Osteoblast (primary cell): ENCODE measurements around the gene HIRIP3. TPM values are rescaled to one million over a fixed set of nuclear protein-coding genes. Genes with fewer than 3 reads are reported as not detected.
A peak's percentile ranks its signal among the peaks of the same experiment; 100 is the strongest.

Experiments
- DNase-seq: peaks from one replicate; pipeline ENCODE4 v3.0.0; 2011; ENCODE audit warnings: low spot score, mixed read lengths; ENCODE audit not compliant: insufficient read length; ENCODE audit errors: missing footprints
- H2AFZ ChIP-seq: 2 replicates; pipeline ENCODE4 v1.6.0; 2011; ENCODE audit warnings: mild to moderate bottlenecking, low read length
- H3K27ac ChIP-seq: 2 replicates; pipeline ENCODE4 v1.5.1; 2011; ENCODE audit warnings: mild to moderate bottlenecking, low read depth, low read length, moderate library complexity
- H3K27me3 ChIP-seq: 2 replicates; pipeline ENCODE4 v1.6.0; 2012; ENCODE audit warnings: mild to moderate bottlenecking, control low read depth, inconsistent platforms, low read length, moderate library complexity; ENCODE audit not compliant: insufficient read depth
- H3K36me3 ChIP-seq: 2 replicates; pipeline ENCODE4 v1.5.1; 2011; ENCODE audit warnings: mild to moderate bottlenecking, low read length, control low read depth, moderate library complexity; ENCODE audit not compliant: insufficient read depth
- H3K4me1 ChIP-seq: 2 replicates; pipeline ENCODE4 v1.5.1; 2011; ENCODE audit warnings: mild to moderate bottlenecking, low read length, control low read depth, moderate library complexity; ENCODE audit not compliant: insufficient read depth
- H3K4me2 ChIP-seq: 2 replicates; pipeline ENCODE4 v1.6.0; 2011; ENCODE audit warnings: mild to moderate bottlenecking, low read length; ENCODE audit not compliant: insufficient read depth
- H3K4me3 ChIP-seq: fragments of 200-600 bp; sonication (generic); 3 replicates; pipeline ENCODE4 v1.5.1; 2012; ENCODE audit warnings: mild to moderate bottlenecking, low read length, inconsistent platforms; ENCODE audit not compliant: insufficient read depth
- H3K79me2 ChIP-seq: 2 replicates; pipeline ENCODE4 v1.6.0; 2012; ENCODE audit warnings: mild to moderate bottlenecking, low read length, control low read depth, inconsistent platforms; ENCODE audit not compliant: insufficient read depth
- H3K9me3 ChIP-seq: 2 replicates; pipeline ENCODE4 v1.5.1; 2011; ENCODE audit warnings: low read depth, low read length, control low read depth
- H4K20me1 ChIP-seq: 2 replicates; pipeline ENCODE4 v1.6.0; 2012; ENCODE audit warnings: mild to moderate bottlenecking, low read length, control low read depth; ENCODE audit not compliant: insufficient read depth
- total RNA-seq: library from RNA; depleted of rRNA; stranded (reverse); fragments of >200 nt; gene quantifications from 2 replicates; pipeline ENCODE4 v1.2.3, GENCODE V29; 2012
- TF ChIP-seq, protein P1 (sequence below): IDR thresholded peaks from 2 replicates; pipeline ENCODE4 v1.5.1; 2011; ENCODE audit warnings: mild to moderate bottlenecking, low read depth, low read length, moderate library complexity; ENCODE audit errors: extremely low read depth

HIRIP3 gene
- total RNA-seq, 1 donor = 5.8 TPM

DNA sequence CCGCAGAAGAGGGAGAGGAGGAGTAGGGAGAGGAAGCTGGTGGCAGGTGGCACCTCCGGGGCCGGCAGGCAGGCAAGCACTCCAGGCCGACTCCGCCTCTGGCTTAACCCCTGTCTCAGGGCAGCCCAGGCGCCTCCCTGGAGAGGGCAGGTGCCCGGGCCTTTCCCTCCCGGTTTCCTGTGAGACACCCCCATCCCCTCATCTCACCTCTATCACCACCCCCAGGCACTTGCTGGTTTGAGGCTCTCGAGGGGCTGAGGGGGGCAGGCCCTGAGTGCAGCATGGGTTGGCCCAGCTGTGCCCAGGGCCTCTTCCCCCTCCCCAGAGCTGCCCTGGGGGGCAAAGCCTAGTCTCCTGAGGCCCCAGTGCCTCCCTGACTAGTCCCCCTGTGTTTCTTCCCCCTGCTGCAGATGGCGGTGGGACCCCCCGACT lies 9.4 kb upstream of the HIRIP3 start:
- H3K4me2 ChIP-seq = no peak overlapping the region
- H3K4me3 ChIP-seq = no peak overlapping the region
- peaks cover 7% of the 10 kb centered on the region for H3K36me3 ChIP-seq
- TF ChIP-seq, protein P1, sequence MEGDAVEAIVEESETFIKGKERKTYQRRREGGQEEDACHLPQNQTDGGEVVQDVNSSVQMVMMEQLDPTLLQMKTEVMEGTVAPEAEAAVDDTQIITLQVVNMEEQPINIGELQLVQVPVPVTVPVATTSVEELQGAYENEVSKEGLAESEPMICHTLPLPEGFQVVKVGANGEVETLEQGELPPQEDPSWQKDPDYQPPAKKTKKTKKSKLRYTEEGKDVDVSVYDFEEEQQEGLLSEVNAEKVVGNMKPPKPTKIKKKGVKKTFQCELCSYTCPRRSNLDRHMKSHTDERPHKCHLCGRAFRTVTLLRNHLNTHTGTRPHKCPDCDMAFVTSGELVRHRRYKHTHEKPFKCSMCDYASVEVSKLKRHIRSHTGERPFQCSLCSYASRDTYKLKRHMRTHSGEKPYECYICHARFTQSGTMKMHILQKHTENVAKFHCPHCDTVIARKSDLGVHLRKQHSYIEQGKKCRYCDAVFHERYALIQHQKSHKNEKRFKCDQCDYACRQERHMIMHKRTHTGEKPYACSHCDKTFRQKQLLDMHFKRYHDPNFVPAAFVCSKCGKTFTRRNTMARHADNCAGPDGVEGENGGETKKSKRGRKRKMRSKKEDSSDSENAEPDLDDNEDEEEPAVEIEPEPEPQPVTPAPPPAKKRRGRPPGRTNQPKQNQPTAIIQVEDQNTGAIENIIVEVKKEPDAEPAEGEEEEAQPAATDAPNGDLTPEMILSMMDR = no peak
- peaks cover 10% of the 10 kb centered on the region for H3K27me3 ChIP-seq
- no peak overlapping the region for H2AFZ ChIP-seq
- DNase-seq = no peak
- no peaks in the 10 kb centered on the region for H3K79me2 ChIP-seq
- H4K20me1 ChIP-seq = peaks cover 2% of the 10 kb centered on the region
- H3K27ac ChIP-seq = no peak overlapping the region
- no peaks in the 10 kb centered on the region for H3K4me1 ChIP-seq
- H3K9me3 ChIP-seq = no peaks in the 10 kb centered on the region

DNA sequence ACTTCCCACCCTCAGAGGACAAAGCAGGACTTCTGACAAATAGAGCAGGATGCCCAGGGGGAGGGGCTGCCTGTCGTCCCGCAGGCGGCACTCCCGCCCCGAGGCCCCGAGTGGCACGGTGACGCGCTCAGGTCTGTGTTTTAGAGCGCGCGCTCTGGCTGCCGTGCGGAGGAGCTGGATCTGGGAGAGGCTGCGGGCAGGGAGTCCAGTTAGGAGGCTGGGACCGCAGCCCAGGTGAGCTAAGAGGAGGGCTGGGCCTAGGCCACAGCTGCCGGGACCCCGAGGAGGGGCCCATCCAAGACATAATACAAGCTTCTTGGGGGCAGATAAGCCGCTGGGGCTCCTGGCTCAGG lies 9.0 kb upstream of the HIRIP3 start:
- TF ChIP-seq, protein P1 = no peak
- H3K4me2 ChIP-seq = no peak overlapping the region
- H3K4me1 ChIP-seq = no peaks in the 10 kb centered on the region
- H3K4me3 ChIP-seq = no peak overlapping the region
- H3K79me2 ChIP-seq = no peaks in the 10 kb centered on the region
- DNase-seq = no peak
- peaks cover 7% of the 10 kb centered on the region for H3K27me3 ChIP-seq
- peaks cover 7% of the 10 kb centered on the region for H3K36me3 ChIP-seq
- no peak overlapping the region for H3K27ac ChIP-seq
- H3K9me3 ChIP-seq = no peaks in the 10 kb centered on the region
- H2AFZ ChIP-seq = no peak overlapping the region
- peaks cover 4% of the 10 kb centered on the region for H4K20me1 ChIP-seq

DNA sequence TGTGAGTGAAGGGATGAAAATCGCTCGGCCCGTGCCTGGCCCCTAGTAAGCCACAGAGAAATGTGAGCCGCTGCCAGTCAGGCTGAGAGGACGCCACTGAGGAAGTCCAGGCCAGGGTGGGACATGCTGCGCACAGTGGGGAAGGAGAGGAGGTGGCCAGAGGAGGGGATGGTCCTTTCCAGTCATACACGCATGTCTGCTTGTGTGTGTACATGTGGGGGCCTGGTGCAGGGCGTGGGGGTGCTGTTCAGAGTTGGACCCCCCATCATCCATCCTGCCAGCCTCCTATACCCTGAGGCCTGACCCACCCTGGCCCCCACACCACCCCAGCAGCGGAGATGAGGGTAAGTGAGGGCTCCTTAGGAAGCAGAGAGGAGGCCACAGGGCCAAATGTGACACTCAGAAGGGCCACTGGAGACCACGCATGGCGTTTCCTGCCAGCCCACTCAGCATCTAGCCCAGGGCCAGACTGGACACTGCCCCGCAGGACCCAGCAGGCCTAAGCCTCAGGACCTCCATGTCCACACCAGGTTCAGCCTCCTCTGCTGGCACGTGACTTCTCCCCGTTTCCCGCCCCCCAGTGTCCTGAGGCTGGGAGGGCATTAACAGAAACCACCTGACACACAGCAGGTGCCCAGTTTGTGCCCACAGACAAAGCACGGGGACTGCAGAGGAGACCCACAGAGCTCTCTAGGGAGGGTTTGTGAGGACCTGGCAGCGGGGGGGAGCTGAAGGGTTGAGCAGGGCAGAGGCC lies 8.4 kb upstream of the HIRIP3 start:
- H3K4me1 ChIP-seq = no peaks in the 10 kb centered on the region
- no peak overlapping the region for H3K27ac ChIP-seq
- no peaks in the 10 kb centered on the region for H3K79me2 ChIP-seq
- peaks cover 7% of the 10 kb centered on the region for H3K36me3 ChIP-seq
- H3K27me3 ChIP-seq = peaks cover 1% of the 10 kb centered on the region
- TF ChIP-seq, protein P1 = no peak
- peaks cover 4% of the 10 kb centered on the region for H4K20me1 ChIP-seq
- no peak for DNase-seq
- H3K4me3 ChIP-seq = no peak overlapping the region
- no peak overlapping the region for H2AFZ ChIP-seq
- H3K9me3 ChIP-seq = no peaks in the 10 kb centered on the region
- H3K4me2 ChIP-seq = no peak overlapping the region

DNA sequence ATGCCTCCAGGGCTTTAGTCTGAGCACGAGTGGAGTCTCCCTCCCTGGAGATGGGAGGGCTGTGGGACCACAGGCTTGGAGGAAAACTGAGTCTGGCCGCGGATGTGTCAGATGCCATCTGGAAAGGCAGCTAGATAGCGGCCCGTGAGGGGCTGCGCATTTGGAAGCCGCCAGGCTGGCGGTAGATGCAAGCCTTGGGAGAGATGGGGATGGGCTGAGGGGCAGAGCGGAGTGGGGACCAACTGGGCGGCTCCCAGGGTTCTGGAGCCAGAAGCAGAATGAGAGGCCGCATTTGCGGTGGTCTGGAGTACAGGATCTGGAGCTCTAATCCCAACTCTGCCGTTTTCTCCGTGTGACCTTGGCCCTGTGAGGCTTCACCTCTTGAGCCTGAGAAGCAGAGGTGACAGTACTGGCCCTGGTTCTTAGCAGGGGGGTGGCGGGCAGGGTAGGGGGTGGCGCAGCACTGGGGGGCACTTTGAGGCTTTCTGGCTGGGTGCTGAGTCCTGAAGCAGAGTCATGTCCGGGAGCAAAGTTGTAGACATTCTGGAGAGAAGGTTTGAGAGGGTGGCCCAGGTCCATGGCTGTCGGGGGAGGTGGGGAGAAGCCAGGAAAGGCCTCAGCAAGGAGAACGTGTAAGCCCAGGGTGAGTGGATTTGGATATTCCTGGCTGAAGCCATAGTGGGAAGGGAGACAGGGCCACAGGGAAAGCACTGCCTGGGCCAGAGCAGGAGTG lies 7.4 kb upstream of the HIRIP3 start:
- Histone ChIP-seq H3K4me3 (no peak overlapping the region), H3K36me3 (peaks cover 9% of the 10 kb centered on the region), H4K20me1 (peaks cover 4% of the 10 kb centered on the region), H3K4me2 (no peak overlapping the region), H2AFZ (no peak overlapping the region), H3K27me3 (no peaks in the 10 kb centered on the region), H3K4me1 (no peaks in the 10 kb centered on the region), H3K79me2 (no peaks in the 10 kb centered on the region), H3K27ac (no peak overlapping the region), H3K9me3 (no peaks in the 10 kb centered on the region)
- TF ChIP-seq, protein P1 = no peak
- peak; percentile 68 for DNase-seq
